Thyroid gland (tissue), 4 donors: Measurements from ENCODE around the gene HMGB3. TPM values are rescaled to one million over a fixed set of nuclear protein-coding genes. Genes with fewer than 3 reads are reported as not detected.

Source experiments
- DNase-seq, 2 donors: peaks; one replicate each; pipeline ENCODE4 v3.0.0-alpha.2; 2019
- H3K27ac ChIP-seq, 3 donors: fragments of 200-600 bp; sonication (generic); 1 replicate in 2 of 3; 2 replicates in 1 of 3; pipeline ENCODE4 v1.5.1; 2016 to 2019; ENCODE audit warnings: mild to moderate bottlenecking in 1 of 3, moderate library complexity in 1 of 3
- H3K27me3 ChIP-seq: fragments of 200-600 bp; sonication (generic); one replicate; pipeline ENCODE4 v1.5.1; 2019
- H3K36me3 ChIP-seq, 2 donors: fragments of 200-600 bp; sonication (generic); one replicate each; pipeline ENCODE4 v1.5.1; 2016 to 2019
- H3K4me1 ChIP-seq, 2 donors: fragments of 200-600 bp; sonication (generic); one replicate each; pipeline ENCODE4 v1.5.1; 2017 to 2019
- H3K4me3 ChIP-seq, 3 donors: fragments of 200-600 bp; sonication (generic); replicated peaks in 1 of 3; 1 replicate in 2 of 3; 2 replicates in 1 of 3; pipeline ENCODE4 v1.5.1; 2016; ENCODE audit warnings: mild to moderate bottlenecking in 1 of 3
- H3K9me3 ChIP-seq: fragments of 200-600 bp; sonication (generic); one replicate; pipeline ENCODE4 v1.5.1; 2017
- POLR2A ChIP-seq, 2 donors: fragments of 450-650 bp; IDR thresholded peaks; one replicate each; pipeline ENCODE4 v1.6.1; 2017; ENCODE audit warnings: antibody characterized with exemption in 2 of 2, mild to moderate bottlenecking in 2 of 2, moderate library complexity in 1 of 2
- WGBS, 2 donors: methylation state at CpG; one replicate each; pipeline ENCODE4 v1.1.5; 2017; 5-methylcytosine and 5-hydroxymethylcytosine counted together
- intact Hi-C: fragments of 100-400 bp; cut with DNase I; formaldehyde crosslinking; loops from one replicate; pipeline ENCODE4 v1.15.1; 2023
- total RNA-seq, 4 donors: library from RNA; depleted of rRNA; stranded (reverse); fragments of >200 nt; gene quantifications; one replicate each; pipeline ENCODE4 v1.2.3, GENCODE V29; 2016
- TF ChIP-seq, protein P1 (sequence below), 6 experiments: fragments of 200-600 bp in 3 of 6; fragments of 450-650 bp in 3 of 6; sonication (generic) in 3 of 6; IDR thresholded peaks; one replicate each; pipeline ENCODE4 v1.5.1; 2016 to 2019; ENCODE audit warnings: antibody characterized with exemption in 6 of 6, mild to moderate bottlenecking in 2 of 6, inconsistent platforms in 1 of 6, moderate library complexity in 1 of 6

HMGB3 gene
- total RNA-seq, 4 donors from 2014 or later = 5.6 to 9.1 (median 8.4) TPM

- Histone ChIP-seq H3K4me1 (peaks cover 0 to under 1% of the 10 kb centered on the region in 2 donors), H3K27ac (no peak overlapping the region), H3K9me3 (no peaks in the 10 kb centered on the region), H3K4me3 (no peak overlapping the region), H3K27me3 (no peaks in the 10 kb centered on the region), H3K36me3 (no peaks in the 10 kb centered on the region)
- TF ChIP-seq, protein P1, sequence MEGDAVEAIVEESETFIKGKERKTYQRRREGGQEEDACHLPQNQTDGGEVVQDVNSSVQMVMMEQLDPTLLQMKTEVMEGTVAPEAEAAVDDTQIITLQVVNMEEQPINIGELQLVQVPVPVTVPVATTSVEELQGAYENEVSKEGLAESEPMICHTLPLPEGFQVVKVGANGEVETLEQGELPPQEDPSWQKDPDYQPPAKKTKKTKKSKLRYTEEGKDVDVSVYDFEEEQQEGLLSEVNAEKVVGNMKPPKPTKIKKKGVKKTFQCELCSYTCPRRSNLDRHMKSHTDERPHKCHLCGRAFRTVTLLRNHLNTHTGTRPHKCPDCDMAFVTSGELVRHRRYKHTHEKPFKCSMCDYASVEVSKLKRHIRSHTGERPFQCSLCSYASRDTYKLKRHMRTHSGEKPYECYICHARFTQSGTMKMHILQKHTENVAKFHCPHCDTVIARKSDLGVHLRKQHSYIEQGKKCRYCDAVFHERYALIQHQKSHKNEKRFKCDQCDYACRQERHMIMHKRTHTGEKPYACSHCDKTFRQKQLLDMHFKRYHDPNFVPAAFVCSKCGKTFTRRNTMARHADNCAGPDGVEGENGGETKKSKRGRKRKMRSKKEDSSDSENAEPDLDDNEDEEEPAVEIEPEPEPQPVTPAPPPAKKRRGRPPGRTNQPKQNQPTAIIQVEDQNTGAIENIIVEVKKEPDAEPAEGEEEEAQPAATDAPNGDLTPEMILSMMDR (IDR thresholded peaks at IDR 0.05) = no peak
- TF ChIP-seq POLR2A (IDR thresholded peaks at IDR 0.05) = no peak
- no peak for DNase-seq
- intact Hi-C loops = no loop called here
- 86 to 89% methylated on average over 18 to 25 of the region's 25 CpGs for WGBS, 2 donors
Measured at GRCh38 chrX:150977411-150978162, 5.5 kb upstream of the HMGB3 start.

GRCh38 chrX:150980186-150980585 is 2.9 kb upstream of the HMGB3 start:
- 94 to 95% methylated on average over 2 to 5 of the region's 5 CpGs for WGBS, 2 donors
- Histone ChIP-seq H3K27me3 (no peaks in the 10 kb centered on the region), H3K4me3 (no peak overlapping the region), H3K9me3 (no peaks in the 10 kb centered on the region), H3K27ac (no peak overlapping the region), H3K4me1 (peaks cover 0 to 4% of the 10 kb centered on the region in 2 donors), H3K36me3 (no peaks in the 10 kb centered on the region)
- intact Hi-C loops = no loop called here
- DNase-seq = no peak
- TF ChIP-seq POLR2A (IDR thresholded peaks at IDR 0.05) = no peak
- TF ChIP-seq, protein P1 (IDR thresholded peaks at IDR 0.05) = no peak

- Histone ChIP-seq H3K4me1 (peaks cover 0 to 4% of the 10 kb centered on the region in 2 donors), H3K36me3 (no peaks in the 10 kb centered on the region), H3K27me3 (no peaks in the 10 kb centered on the region), H3K27ac (no peak overlapping the region), H3K4me3 (no peak overlapping the region), H3K9me3 (no peaks in the 10 kb centered on the region)
- DNase-seq = no peak
- no peak for TF ChIP-seq POLR2A (IDR thresholded peaks at IDR 0.05)
- intact Hi-C loops = no loop called here
- 90 to 95% methylated on average over 2 to 4 of the region's 4 CpGs for WGBS, 2 donors
Measured at GRCh38 chrX:150980711-150981110, 2.4 kb upstream of the HMGB3 start.

- Histone ChIP-seq H3K4me1 (peaks cover 0 to 4% of the 10 kb centered on the region in 2 donors), H3K27me3 (no peaks in the 10 kb centered on the region), H3K36me3 (no peaks in the 10 kb centered on the region), H3K27ac (no peak overlapping the region), H3K4me3 (peak overlapping the region in 1 of 3 donors; percentile 14), H3K9me3 (no peaks in the 10 kb centered on the region)
- TF ChIP-seq POLR2A (IDR thresholded peaks at IDR 0.05) = no peak
- intact Hi-C loops = no loop called here
- DNase-seq = no peak
- WGBS, 2 donors = 43 to 44% methylated on average over 15 to 17 of the region's 20 CpGs
Measured at GRCh38 chrX:150982235-150982787, 824 bp upstream of the HMGB3 start.

DNA sequence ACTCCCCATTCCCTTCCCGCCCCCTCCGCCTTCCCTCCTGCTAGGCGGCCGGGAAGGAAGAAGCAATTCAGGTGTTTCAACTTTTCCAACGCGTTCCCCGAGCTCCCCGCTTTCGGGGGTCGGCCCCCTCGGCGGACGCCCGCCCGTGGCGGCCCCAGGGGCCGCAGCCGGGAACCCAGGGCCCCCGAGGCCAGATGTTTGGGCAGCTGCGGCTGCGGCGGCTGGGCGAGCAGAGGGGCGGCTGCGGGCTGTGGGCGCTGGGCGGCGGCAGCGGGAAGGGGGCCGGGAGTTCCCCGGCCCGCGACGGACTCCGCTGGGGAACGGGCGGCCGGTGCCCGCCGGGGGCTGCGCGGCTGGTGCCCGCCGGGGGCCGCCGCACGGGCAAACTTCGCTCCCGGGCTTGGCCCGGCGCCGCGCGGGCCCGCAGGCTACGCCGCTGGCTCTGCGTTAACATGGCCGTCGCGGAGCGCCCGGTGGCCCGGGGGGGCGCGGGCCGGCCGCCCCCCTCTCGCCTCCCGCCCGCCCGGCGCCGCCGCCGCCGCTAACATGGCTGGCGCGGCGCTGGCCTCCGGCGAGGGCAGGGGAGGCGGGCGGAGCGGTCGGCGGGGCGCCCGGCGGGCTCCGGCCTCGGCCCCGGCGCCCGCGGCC is 510 bp downstream of the HMGB3 start:
- no peaks in the 10 kb centered on the region for H3K36me3 ChIP-seq
- H3K4me1 ChIP-seq = peaks cover 0 to 4% of the 10 kb centered on the region in 2 donors
- no peak for DNase-seq
- no CpG with 5 or more reads among the region's 96 CpGs for WGBS, 2 donors
- peak overlapping the region in 1 of 3 donors; percentile 17 for H3K27ac ChIP-seq
- H3K9me3 ChIP-seq = no peaks in the 10 kb centered on the region
- peak overlapping the region in 1 of 3 donors; percentile 41 for H3K4me3 ChIP-seq
- H3K27me3 ChIP-seq = no peaks in the 10 kb centered on the region
- intact Hi-C loops = no loop called here
- no peak for TF ChIP-seq POLR2A (IDR thresholded peaks at IDR 0.05)
- TF ChIP-seq, protein P1 (IDR thresholded peaks at IDR 0.05) = no peak
